Measurements from ENCODE around the gene NRXN2.

The NRXN2 gene

DNA sequence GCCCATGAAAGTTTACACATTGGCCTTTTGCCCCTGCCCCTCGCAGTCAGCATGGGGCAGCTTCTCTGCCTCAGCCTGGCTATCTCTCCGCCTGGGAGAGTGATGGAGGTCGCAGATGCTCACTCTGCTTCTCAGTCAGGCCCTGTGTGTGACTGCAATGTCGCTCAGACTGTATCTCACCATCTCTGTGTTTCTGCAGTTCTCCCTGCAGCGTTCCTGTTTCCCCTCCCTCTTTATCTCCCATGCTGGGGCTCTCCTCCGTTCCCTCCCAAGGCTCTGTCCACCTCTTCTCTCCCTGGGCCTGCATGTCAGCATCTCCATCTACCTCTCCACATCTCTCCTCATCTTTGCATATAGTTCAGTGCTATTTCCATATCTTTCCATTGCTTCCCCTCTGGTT is 93.9 kb downstream of the NRXN2 start:
- no peaks in the 10 kb centered on the region for H3F3A ChIP-seq (ENCODE audit: low read depth)
- no peaks in the 10 kb centered on the region for H3K27me3 ChIP-seq (ENCODE audit: insufficient read depth, low read length, poor library complexity, severe bottlenecking)

GRCh38 chr11:64628596-64628995 is 94.4 kb downstream of the NRXN2 start:
- no peaks in the 10 kb centered on the region for H4K20me1 ChIP-seq (ENCODE audit: insufficient read depth, low read length, poor library complexity, severe bottlenecking)
- no peaks in the 10 kb centered on the region for H3K27me3 ChIP-seq (ENCODE audit: insufficient read depth, low read length, poor library complexity, severe bottlenecking)

More for the DNA sequence above, 93.9 kb downstream of the NRXN2 start:
- Histone ChIP-seq H2AFZ (ENCODE audit: low read length) (no peak overlapping the region), H4K20me1 (ENCODE audit: insufficient read depth, low read length, poor library complexity, severe bottlenecking) (peaks cover 5% of the 10 kb centered on the region), H3K36me3 (ENCODE audit: insufficient read depth, low read length) (peaks cover 95% of the 10 kb centered on the region; the same call in 1 of the 2 replicates), H3K9ac (ENCODE audit: low read depth, low read length, poor library complexity, severe bottlenecking) (no peak overlapping the region), H3K9me2 (replicated peaks; ENCODE audit: low read depth, low read length) (no peaks in the 10 kb centered on the region), H3K4me3 (ENCODE audit: low read length, poor library complexity, severe bottlenecking) (no peak overlapping the region), H3K4me1 (ENCODE audit: insufficient read depth, low read length, poor library complexity, severe bottlenecking) (peaks cover 15% of the 10 kb centered on the region), H3K79me2 (ENCODE audit: insufficient read depth, low read length) (peaks cover 31% of the 10 kb centered on the region), H3K9me3 (ENCODE audit: insufficient read depth, low read depth, low read length) (no peaks in the 10 kb centered on the region), H3K4me2 (ENCODE audit: low read depth, low read length, poor library complexity, severe bottlenecking) (no peak overlapping the region)
- TF ChIP-seq CTCF (conservative IDR thresholded peaks at IDR 0.05; ENCODE audit: low read length) = no peak
- no peak for TF ChIP-seq EZH2phosphoT487 (IDR thresholded peaks at IDR 0.05; ENCODE audit: borderline replicate concordance)

GRCh38 chr11:64627371-64627770 is 95.6 kb downstream of the NRXN2 start:
- Histone ChIP-seq H2AFZ (ENCODE audit: low read length) (no peak overlapping the region), H3K79me2 (ENCODE audit: insufficient read depth, low read length) (peaks cover 16% of the 10 kb centered on the region; the same call in 1 of the 2 replicates), H4K20me1 (ENCODE audit: insufficient read depth, low read length, poor library complexity, severe bottlenecking) (peaks cover 3% of the 10 kb centered on the region), H3K4me3 (ENCODE audit: low read length, poor library complexity, severe bottlenecking) (no peak overlapping the region), H3K4me2 (ENCODE audit: low read depth, low read length, poor library complexity, severe bottlenecking) (no peak overlapping the region), H3K9me2 (replicated peaks; ENCODE audit: low read depth, low read length) (no peaks in the 10 kb centered on the region), H3K27me3 (ENCODE audit: insufficient read depth, low read length, poor library complexity, severe bottlenecking) (no peaks in the 10 kb centered on the region), H3K36me3 (ENCODE audit: insufficient read depth, low read length) (peaks cover 94% of the 10 kb centered on the region; the same call in 1 of the 2 replicates), H3K4me1 (ENCODE audit: insufficient read depth, low read length, poor library complexity, severe bottlenecking) (peaks cover 13% of the 10 kb centered on the region), H3F3A (ENCODE audit: low read depth) (no peaks in the 10 kb centered on the region), H3K9me3 (ENCODE audit: insufficient read depth, low read depth, low read length) (no peaks in the 10 kb centered on the region), H3K9ac (ENCODE audit: low read depth, low read length, poor library complexity, severe bottlenecking) (no peak overlapping the region)
- TF ChIP-seq EZH2phosphoT487 (IDR thresholded peaks at IDR 0.05; ENCODE audit: borderline replicate concordance) (no peak), CTCF (conservative IDR thresholded peaks at IDR 0.05; ENCODE audit: low read length) (no peak)

More at GRCh38 chr11:64628596-64628995, 94.4 kb downstream of the NRXN2 start:
- no peaks in the 10 kb centered on the region for H3K9me2 ChIP-seq (replicated peaks; ENCODE audit: low read depth, low read length)
- peaks cover 28% of the 10 kb centered on the region; the same call in 1 of the 2 replicates for H3K79me2 ChIP-seq (ENCODE audit: insufficient read depth, low read length)
- TF ChIP-seq CTCF (conservative IDR thresholded peaks at IDR 0.05; ENCODE audit: low read length) (no peak), EZH2phosphoT487 (IDR thresholded peaks at IDR 0.05; ENCODE audit: borderline replicate concordance) (no peak)
- H3F3A ChIP-seq (ENCODE audit: low read depth) = no peaks in the 10 kb centered on the region
- no peaks in the 10 kb centered on the region for H3K9me3 ChIP-seq (ENCODE audit: insufficient read depth, low read depth, low read length)
- H3K9ac ChIP-seq (ENCODE audit: low read depth, low read length, poor library complexity, severe bottlenecking) = no peak overlapping the region
- H3K4me1 ChIP-seq (ENCODE audit: insufficient read depth, low read length, poor library complexity, severe bottlenecking) = peaks cover 10% of the 10 kb centered on the region
- no peak overlapping the region for H3K4me3 ChIP-seq (ENCODE audit: low read length, poor library complexity, severe bottlenecking)
- H2AFZ ChIP-seq (ENCODE audit: low read length) = no peak overlapping the region
- peaks cover 94% of the 10 kb centered on the region; the same call in 1 of the 2 replicates for H3K36me3 ChIP-seq (ENCODE audit: insufficient read depth, low read length)
- H3K4me2 ChIP-seq (ENCODE audit: low read depth, low read length, poor library complexity, severe bottlenecking) = no peak overlapping the region

All from Loucy (cell line).